ENCODE data around the gene TOX2.
"Not testable (repeated sequence)": the region's sequence is repeated elsewhere in the genome, so short reads cannot be mapped to it uniquely, and the experiment has no call there.

The TOX2 gene

DNA sequence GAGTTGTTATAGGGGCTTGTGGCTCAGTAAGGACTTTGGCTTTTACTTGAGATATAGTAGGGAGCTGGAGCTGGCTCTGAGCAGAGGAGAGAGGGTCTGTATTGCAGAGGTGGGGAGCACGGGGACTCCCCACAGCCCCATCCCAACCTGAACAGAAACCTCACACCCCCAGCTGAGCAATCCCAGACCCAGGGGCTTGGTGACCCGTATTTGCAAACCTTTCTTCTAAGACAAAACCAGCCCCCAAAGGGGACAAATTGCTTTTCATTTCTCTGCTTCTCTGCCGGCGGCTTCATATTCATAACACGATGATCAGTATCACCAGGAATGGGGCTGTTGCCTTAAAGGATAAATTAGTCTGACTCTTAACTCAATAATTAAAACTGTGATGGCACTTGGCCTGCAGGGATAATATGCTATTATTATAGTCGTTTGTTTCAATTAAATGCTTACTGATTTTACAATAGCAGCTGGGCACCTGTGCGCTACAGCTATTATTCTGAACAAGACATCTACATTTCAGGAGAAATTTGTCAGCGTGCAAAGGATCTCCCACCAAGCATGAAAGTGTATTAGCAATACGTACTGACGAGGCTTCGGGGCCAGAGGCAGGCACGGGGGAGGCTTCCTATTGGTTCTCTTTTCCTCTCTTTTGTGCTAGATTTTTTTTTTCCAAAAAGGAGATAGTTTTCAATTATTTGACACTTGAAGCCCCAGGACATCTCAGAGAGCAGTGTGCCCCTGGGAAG is 118.1 kb downstream of the TOX2 start:
- no peak for DNase-seq (ENCODE audit: low spot score)

DNA sequence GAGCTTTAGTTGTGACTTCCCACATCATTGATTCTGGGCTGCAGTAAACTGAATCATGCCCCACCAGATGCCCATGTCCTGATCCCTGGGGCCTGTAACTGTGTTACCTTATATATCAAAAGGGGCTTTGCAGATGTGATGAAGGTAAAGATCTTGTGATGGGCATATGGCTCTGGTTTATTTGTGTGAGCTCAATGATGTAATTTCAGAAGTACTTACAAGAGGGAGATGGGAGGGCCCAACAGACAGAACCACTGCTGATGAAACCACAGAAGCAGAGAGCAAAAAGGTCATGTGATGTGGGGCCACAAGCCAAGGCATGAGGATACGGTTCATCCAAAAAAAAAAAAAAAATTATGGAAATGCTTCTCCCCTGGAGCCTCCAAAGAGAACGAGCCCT is 118.7 kb downstream of the TOX2 start:
- DNase-seq (ENCODE audit: low spot score), result no peak

DNA sequence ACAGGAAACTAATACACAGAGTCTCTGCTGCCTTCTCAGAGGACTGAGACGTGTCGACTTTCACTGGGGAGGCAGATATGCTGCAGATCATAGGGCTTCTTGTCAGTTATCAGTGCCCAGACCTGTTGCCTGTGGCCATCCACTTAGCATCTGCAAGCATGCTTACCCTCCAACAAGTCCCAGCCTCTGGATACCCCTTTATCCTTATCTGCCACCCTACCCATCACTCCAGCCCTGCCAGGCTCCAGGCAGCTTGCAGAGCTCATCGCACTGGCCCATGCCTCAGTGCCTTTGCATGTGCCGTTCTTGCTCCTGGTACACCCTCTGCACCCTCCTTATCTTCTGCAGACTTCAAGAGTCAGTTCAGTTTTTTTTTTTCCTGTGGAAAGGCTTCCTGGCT is 119.2 kb downstream of the TOX2 start:
- no peak for DNase-seq (ENCODE audit: low spot score)

DNA sequence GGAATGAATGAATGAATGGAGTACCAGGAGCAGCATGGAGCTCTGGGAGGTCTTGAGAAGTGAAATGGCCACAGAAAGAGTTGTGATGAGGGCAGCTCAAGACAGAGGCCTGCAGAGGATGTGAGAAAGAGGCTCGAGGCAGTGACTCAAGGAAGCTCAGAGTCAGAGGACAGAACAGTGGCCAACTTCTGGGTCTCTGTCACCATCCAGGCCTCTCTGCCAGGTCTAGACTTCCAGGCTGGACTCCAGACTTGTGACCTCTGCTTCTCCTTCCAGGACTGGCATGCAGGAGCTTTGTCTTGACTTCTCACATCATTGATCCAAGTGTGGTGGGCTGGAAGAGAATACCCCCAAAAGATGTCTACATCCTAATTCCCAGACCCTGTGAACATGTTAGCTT is 119.8 kb downstream of the TOX2 start:
- no peak for DNase-seq (ENCODE audit: low spot score)

DNA sequence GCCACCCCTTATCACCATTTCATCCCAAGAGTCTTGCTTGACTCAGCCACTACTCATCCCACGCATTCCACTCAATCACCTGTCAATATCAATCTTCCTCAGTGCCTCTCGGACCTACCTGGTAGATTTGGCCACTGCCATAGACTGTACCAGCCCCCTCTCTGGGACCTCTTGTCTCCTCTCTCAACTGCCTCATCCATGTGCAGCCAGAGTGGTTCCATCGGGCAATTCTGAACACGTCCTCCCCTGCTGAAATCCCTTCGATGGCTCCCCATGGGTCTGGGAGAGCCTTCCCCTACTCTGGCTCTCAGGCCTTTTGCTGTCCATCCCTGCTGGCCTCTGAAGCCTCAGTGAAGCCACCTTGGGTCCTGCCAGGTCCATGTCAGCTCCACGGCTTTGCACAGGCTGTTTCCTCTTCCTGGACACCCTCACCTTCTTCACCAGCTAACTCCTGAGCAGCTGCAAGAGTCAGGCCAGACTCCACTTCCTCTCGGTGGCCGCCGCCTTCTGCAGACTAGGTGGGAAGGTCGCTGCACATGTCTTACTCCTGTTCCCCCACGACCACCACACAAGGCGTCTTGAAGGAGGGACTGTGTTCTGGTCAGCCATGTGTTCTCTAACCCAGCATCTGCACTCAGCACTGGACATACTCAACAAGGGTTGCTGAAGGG is 120.4 kb downstream of the TOX2 start:
- DNase-seq (ENCODE audit: low spot score), result no peak

DNA sequence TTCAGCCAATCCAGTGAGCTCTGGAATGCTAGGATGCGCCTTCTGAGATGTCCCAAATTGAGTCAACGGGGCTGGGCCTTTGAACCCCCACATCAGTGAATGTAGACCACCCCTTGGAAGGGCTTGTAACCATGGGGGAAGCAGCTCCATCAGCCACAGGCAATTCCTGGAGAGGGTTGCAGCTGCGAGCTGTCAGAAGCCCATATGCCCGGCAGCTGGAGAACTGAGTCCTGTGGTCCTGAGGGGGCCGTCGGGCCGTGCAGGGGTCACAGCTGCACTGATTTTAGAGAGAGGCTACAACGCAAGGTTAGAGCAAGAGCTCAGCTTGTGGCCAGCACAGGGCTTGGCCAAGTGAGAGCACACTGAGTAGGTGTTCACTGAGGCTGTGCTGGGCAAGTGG is 121.3 kb downstream of the TOX2 start:
- no peak for DNase-seq (ENCODE audit: low spot score)

DNA sequence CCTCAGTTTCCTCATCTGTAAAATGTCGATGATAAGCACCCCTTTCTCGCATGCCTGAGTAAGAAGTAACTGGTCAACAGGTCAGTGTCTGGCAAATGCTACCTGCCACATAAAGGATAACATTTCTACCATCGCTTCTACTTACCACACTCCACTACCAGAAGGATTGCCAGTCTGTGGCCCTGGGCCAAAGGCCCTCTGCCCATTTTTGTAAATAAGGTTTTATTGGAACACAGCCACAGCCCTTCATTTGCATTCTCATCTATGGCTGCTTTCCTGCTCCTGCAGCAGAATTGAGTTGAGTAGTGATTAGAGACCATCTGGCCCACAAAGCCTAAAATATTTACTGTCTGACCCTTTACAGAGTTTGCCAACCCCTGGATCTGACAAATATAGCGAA is 121.8 kb downstream of the TOX2 start:
- DNase-seq (ENCODE audit: low spot score), result no peak

DNA sequence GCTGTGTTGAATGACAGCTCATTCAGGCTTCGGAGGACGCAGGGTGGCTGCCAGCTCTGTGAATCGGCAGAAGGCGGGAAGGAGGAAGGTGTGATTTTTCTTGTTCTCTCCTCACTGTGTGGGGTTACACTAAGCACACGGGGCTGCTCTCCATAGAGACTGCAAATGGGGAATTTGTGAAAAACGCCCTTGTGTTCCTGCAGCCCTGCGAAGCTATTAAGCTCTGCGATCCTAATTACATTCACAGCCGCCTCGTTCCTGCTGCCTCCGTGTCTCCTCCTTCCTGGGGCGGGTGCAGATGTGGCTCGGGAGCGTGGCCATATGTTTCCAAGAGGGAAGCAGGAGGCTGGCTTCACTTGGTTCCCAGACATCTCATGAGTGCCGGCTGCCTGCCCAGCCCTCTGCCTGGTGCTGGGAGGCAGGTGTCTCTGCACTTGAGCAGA is 124.0 kb downstream of the TOX2 start:
- peak; percentile 52 for DNase-seq (ENCODE audit: low spot score)

DNA sequence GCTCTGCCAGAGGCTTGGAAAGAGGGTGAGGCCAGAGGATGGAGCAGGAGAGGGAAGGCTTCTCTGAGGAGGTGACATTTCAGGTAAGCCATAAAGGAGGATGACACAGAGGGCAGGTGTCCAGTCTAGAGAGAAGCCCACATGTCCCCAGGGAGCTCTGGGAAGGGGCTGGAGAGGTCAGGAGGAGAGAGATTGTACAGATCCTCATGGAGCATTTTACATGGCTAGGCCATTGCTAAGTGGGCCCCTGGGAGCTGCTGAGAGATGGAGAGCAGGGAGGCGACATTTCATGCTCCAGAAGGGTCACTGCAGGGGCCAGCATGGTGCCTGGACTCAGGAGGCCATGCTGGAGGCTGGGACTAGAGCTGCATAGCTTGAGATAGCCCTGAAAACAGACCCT is 124.5 kb downstream of the TOX2 start:
- no peak for DNase-seq (ENCODE audit: low spot score)

DNA sequence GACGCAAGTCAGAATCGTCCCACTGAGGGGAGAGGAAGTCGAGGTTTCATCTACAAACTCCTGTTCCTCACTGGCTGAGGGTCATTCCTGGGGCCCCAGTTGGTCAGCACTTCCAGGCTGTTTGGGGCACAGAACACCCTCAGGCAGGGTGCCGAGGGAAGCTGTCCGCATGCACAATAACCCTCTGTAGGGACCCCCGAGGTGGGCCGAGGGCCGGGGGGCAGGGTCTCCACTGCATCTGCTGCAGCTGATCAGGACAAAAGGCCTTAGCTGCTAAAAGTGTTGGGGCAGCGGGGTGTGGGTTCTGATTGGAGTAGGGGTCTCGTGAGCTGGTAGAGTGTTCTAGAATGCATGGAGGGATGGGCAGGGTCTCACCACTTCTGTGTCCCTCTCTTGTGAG is 125.1 kb downstream of the TOX2 start:
- no peak for DNase-seq (ENCODE audit: low spot score)

DNA sequence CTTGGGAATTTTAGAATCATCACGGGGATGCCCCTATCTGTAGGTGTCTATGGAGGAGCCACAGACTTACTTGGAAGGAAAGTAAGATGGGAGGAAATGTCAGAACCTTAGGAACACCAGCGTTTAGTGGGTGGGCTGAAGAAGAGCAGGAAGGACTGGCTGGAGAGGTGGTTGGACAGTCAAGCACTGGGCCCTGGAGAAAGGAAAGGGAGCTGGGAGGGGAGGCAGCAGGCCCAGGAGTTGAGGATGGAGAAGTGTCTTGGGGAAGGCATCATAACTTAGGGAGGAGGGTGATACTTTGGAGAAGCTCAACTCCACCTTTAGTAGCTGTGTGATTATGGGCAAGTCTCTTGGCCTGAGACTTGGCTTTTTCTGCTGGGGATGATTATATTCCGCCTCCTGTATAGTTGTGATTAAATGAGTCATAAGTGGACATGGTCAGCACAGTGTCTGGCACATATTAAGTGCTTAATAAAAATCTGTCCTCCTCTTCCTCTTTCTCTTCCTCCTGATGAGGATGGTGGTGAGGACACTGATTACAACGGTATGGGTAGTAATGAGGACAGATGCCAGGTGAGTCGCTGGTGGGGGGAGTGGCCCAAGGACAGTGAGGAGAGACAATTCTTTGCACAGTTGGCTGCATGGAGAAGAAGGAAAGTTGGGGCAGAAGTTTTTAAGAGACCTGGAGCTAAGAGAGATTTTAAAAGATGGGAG is 125.7 kb downstream of the TOX2 start:
- DNase-seq (ENCODE audit: low spot score), result no peak

DNA sequence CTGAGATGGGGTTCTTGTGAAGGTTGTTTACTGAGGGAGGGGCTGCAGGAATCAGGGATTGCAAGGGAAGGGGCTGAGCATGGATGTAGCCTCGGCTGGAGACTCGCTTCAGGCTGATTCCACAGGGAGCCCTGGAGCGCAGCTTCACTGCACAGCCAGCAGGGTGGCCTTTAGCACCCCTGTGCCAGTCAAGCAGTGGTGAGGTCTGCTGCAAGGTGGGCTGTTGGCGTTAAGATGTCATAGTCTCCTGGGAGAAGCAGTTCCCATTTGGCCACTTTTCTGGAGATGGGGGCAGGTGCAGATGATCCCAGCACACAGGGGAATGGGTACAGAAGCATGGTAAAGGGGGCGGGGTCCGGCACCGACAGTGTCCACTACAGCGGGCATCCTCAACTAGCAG is 126.3 kb downstream of the TOX2 start:
- no peak for DNase-seq (ENCODE audit: low spot score)

DNA sequence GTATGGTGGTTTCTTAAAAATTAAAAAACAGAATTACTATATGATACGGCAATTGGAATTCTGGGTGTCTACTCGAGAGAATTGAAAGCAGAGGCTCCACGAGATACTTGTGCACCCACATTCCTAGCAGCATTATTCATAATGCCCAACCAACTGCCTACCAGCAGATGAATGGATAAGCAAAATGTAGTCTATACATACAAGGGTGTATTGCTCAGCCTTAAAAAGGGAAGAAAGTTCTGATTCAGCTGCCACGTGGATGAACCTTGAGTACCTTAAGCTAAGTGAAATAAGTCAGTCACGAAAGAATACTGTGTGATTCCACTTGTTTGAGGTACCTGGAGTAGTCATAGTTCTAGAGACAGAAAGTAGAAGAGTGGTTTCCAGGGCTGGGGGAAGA is 130.1 kb downstream of the TOX2 start:
- not testable (repeated sequence) for DNase-seq (ENCODE audit: low spot score)

DNA sequence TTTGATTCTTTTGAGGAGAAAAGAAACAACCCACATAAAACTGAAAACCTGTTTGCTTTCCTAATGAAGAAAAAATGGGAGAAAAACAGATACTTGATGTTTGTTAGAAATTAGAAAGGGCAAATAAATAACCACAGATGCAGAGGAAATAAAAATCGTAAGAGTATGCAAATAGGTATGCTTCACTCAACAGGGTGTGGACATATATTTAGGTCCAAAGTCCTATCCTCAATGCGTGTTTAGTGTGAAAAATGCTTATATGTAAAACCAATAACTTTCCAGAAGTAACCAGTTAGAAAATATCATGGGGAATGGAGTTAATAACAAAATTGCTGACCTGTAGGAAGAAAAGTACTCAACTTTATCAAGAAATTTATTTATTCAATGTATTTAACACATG is 135.7 kb downstream of the TOX2 start:
- no peak for DNase-seq (ENCODE audit: low spot score)

DNA sequence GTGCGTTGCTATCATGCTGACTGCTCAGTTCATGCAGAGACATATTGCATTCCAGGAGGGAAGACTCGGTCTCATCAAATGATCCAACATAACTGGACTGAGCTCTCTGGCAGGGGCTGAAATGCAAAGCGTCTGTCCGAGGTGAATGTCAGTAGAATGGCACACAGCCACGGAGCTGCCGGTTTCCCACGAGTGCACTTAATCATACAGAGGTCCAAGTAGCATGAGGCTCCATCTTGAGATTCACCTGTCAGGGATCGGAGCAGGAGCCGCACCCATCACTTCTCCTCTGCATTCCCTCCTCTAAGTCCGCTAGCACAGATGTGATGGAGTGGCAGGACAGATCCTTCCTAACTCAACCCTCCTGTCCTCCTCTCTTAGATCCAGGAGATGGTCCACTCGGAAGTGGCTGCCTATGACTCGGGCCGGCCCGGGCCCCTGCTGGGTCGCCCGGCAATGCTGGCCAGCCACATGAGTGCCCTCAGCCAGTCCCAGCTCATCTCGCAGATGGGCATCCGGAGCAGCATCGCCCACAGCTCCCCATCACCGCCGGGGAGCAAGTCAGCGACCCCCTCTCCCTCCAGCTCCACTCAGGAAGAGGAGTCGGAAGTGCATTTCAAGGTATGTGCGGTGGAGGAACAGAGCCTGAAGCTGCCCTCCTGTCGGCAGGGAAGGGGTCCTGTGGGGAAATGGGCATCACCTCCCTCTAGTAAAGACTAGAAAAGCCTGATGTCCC is 136.4 kb downstream of the TOX2 start:
- DNase-seq (ENCODE audit: low spot score), result no peak

DNA sequence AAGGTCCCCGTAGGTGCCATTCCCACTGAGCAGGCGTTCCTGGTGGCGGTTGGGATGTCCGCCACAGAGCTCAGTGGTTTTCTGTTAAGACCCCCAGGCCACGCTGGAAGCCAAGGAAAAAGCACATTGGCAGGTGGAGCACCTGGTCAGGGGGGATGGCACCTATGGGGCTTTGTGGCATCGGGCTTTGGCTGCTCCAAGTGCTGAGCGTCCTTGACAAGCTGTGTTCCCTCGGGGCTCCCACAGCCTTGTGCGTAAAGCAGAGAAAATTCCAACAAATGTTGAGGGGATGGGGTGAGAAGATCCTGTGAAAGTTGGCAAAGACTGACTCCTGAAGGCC is 137.0 kb downstream of the TOX2 start:
- no peak for DNase-seq (ENCODE audit: low spot score)

DNA sequence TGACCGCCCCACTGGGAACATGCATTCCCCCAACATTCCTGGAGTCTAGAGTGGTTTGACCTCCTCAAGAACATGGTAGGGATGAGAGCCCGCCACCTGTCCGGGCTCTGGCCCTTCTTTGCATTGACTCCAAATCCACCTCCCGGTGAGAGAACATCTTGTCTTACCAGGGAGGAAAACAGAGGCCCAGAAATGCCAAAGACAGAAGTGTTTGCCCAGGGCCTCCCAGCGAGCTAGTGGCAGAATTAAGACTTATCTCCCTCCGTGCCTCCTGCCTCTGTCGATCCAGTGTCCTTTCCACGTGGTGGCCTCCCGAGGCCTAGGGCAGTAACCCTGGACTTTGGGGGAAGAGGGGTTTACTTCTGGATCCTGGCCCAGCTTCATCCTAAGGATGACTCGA is 137.5 kb downstream of the TOX2 start:
- DNase-seq (ENCODE audit: low spot score), result no peak

DNA sequence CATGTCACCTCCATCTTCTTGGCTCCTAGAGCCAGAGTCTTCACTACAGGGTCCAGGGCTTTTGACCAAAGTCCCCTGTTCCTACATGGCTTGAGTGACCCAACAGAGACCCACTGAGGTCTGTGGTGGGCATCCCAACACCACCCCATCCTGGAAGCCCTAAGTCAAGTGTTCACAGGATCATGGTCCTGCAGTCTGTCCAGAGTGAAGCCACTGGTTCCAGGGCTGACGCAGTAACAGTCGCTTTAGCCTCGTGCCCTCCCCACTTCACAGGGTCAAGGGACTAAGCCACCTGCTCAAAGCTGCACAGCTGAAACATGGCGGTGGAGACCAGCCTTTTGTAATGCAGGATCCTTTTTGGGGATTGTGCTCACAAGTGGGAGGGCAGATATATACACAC is 138.4 kb downstream of the TOX2 start:
- no peak for DNase-seq (ENCODE audit: low spot score)

DNA sequence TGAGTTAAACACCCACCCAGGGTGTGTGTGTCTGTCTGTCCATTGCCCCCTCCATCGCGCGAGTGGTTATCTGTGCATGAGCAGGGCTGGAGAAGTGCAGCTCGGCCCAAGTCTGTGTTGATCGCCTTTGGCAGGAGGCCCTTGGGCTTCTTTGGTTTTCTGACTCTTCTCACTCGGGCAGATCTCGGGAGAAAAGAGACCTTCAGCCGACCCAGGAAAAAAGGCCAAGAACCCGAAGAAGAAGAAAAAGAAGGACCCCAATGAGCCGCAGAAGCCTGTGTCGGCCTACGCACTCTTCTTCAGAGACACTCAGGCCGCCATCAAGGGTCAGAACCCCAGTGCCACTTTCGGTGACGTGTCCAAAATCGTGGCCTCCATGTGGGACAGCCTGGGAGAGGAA is 139.5 kb downstream of the TOX2 start:
- no peak for DNase-seq (ENCODE audit: low spot score)

DNA sequence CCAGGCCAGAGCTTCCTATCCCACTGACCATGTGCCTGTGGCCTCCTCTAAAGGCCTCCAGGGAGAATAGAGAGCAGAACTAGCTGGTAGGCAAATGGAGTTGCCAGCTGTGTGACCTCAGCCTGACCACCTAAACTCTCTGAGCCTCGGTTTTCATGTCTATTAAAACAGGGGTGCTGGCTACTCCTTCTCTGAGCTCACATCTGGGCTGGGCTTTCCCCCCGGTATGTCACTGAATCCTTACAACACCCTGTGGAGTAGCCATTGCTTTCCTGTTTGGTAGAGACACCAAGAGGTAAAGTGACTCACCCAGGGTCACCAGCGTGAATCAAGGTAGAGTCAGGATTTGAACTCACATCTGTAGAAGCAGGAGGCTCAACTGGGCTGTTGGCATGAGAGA is 140.2 kb downstream of the TOX2 start:
- no peak for DNase-seq (ENCODE audit: low spot score)

DNA sequence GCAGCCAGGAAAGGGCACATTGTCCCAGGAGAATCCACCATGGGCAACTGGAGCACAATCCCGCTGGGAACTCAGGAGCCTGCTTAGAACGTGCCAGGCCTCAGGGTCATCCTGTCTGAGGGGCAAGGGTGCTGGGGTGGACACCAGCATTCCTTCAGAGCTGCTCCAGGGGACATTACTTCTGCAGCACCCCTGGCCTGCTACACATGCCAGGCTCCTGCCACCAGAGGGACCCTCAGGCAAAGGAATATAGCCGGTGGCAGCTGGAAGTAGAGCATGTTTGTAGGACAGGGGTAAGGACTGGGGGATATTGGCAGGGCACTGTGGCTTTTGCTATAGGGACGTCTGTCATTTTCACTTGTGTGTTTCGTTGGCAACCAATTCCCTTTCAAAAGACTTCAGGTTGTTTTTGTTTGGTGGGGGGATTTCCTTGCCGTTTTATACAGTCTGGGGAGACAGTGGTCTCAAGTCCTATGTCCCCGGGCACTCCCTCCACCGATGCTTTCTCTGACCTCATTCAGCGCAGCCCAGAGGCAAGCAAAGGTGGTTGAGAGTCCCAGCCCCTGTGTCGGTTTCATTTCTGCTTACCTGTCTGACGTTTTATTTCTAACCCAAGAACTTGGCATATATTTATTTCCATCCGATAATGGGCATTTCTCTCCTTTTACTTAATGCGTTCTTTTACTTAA is 141.5 kb downstream of the TOX2 start:
- DNase-seq (ENCODE audit: low spot score), result no peak
